ENCODE data around the gene DCST1. TPM values are rescaled to one million over a fixed set of nuclear protein-coding genes. Genes with fewer than 3 reads are reported as not detected.
A peak's percentile ranks its signal among the peaks of the same experiment; 100 is the strongest.

DCST1 gene
- total and polyA plus RNA-seq, 2 of the 8 experiments (the other 6 are each of a cell fraction or from before 2014, with no cell fraction given): not detected

GRCh38 chr1:155017041-155017945, 16.3 kb upstream of the DCST1 start (continued):
- TF ChIP-seq CHD7 (IDR thresholded peaks at IDR 0.05; ENCODE audit: insufficient replicate concordance, low read length) (no peak), TAF7 (optimal IDR thresholded peaks at IDR 0.05; ENCODE audit: borderline replicate concordance, low read depth, low read length) (peak; percentile 59), SRF (IDR thresholded peaks at IDR 0.05; ENCODE audit: low read depth, low read length) (no peak), POU5F1 (IDR thresholded peaks at IDR 0.05; ENCODE audit: low read depth, low read length) (no peak), KDM4A (IDR thresholded peaks at IDR 0.05; ENCODE audit: low read depth, low read length, severe bottlenecking) (peak; percentile 74), NANOG (IDR thresholded peaks at IDR 0.05; ENCODE audit: insufficient read depth, low read depth, low read length, poor library complexity, severe bottlenecking) (no peak), MAX (IDR thresholded peaks at IDR 0.05) (peak; percentile 75), EP300 (IDR thresholded peaks at IDR 0.05; ENCODE audit: borderline replicate concordance in 1 of 2, low read depth in 2 of 2, low read length in 2 of 2) (peak in 1 of 2 experiments; percentile 78; a peak in 2 of 3 replicates), SIRT6 (IDR thresholded peaks at IDR 0.05; ENCODE audit: low read length) (no peak)
